Activated CD8-positive, alpha-beta memory T cell treated with anti-CD3 and anti-CD28 coated beads for 1 hour (primary cell): ENCODE measurements around the gene KIF19.
"Not testable (repeated sequence)": the region's sequence is repeated elsewhere in the genome, so short reads cannot be mapped to it uniquely, and the experiment has no call there.

Experiments
- DNase-seq, 2 donors: peaks; one replicate each; pipeline ENCODE4 v3.0.0-alpha.2; 2020; ENCODE audit warnings: low read depth in 1 of 2; ENCODE audit errors: extremely low read depth in 1 of 2

Gene KIF19

GRCh38 chr17:74325743-74326379, at the start of gene KIF19:
KIF19 (plus strand) TSS chr17:74326226; CDS start chr17:74326350, 124 bp downstream.
- peak in 1 of 2 donors; percentile 35 for DNase-seq

GRCh38 chr17:74276541-74277009, 49.5 kb upstream of the KIF19 start:
- no peak for DNase-seq

- DNase-seq, result no peak
These were observed 48.1 kb upstream of the KIF19 start for GRCh38 chr17:74277935-74278334.

GRCh38 chr17:74279617-74280016, 46.4 kb upstream of the KIF19 start:
- DNase-seq, result not testable (repeated sequence)

GRCh38 chr17:74280093-74280513, 45.9 kb upstream of the KIF19 start:
- peak in 1 of 2 donors; percentile 28 for DNase-seq

GRCh38 chr17:74281799-74282198, 44.2 kb upstream of the KIF19 start:
- no peak for DNase-seq

GRCh38 chr17:74282274-74282586, 43.8 kb upstream of the KIF19 start:
- not testable (repeated sequence) for DNase-seq

- DNase-seq, result peak in 1 of 2 donors; percentile 8
These were observed 43.2 kb upstream of the KIF19 start for GRCh38 chr17:74282587-74283370.

- DNase-seq, result no peak
These were observed 42.7 kb upstream of the KIF19 start for GRCh38 chr17:74283371-74283673.

- no peak for DNase-seq
These were observed 38.9 kb upstream of the KIF19 start for GRCh38 chr17:74287031-74287602.

- DNase-seq, result no peak
These were observed 37.2 kb upstream of the KIF19 start for GRCh38 chr17:74288785-74289184.

GRCh38 chr17:74289688-74290087, 36.3 kb upstream of the KIF19 start:
- DNase-seq, result no peak

GRCh38 chr17:74290340-74290739, 35.7 kb upstream of the KIF19 start:
- no peak for DNase-seq

- DNase-seq, result no peak
These were observed 33.5 kb upstream of the KIF19 start for GRCh38 chr17:74292495-74292894.

GRCh38 chr17:74295625-74296547, 30.1 kb upstream of the KIF19 start:
- DNase-seq, result no peak

- DNase-seq, result no peak
These were observed 29.5 kb upstream of the KIF19 start for GRCh38 chr17:74296548-74296936.

GRCh38 chr17:74297941-74298340, 28.1 kb upstream of the KIF19 start:
- no peak for DNase-seq

GRCh38 chr17:74298778-74299177, 27.2 kb upstream of the KIF19 start:
- DNase-seq, result no peak

- no peak for DNase-seq
These were observed 26.6 kb upstream of the KIF19 start for GRCh38 chr17:74299226-74300009.

GRCh38 chr17:74303305-74303704, 22.7 kb upstream of the KIF19 start:
- DNase-seq, result no peak
